ENCODE data around the gene TIMM44.
"Not testable (repeated sequence)": the region's sequence is repeated elsewhere in the genome, so short reads cannot be mapped to it uniquely, and the experiment has no call there.

The TIMM44 gene

GRCh38 chr19:7902796-7903243 lies 40.6 kb downstream of the TIMM44 start:
- in situ Hi-C loops (cut with HindIII; ENCODE audit: low sequenced_read_pairs) = no loop called here

- in situ Hi-C loops (cut with HindIII; ENCODE audit: low sequenced_read_pairs) = no loop called here
These were observed 42.1 kb downstream of the TIMM44 start for GRCh38 chr19:7901337-7901736.

GRCh38 chr19:7900931-7901330 lies 42.5 kb downstream of the TIMM44 start:
- in situ Hi-C loops (cut with HindIII; ENCODE audit: low sequenced_read_pairs) = no loop called here

GRCh38 chr19:7900401-7900870 lies 43.0 kb downstream of the TIMM44 start:
- in situ Hi-C loops (cut with HindIII; ENCODE audit: low sequenced_read_pairs) = no loop called here

- in situ Hi-C loops (cut with HindIII; ENCODE audit: low sequenced_read_pairs) = no loop called here
These were observed 43.6 kb downstream of the TIMM44 start for GRCh38 chr19:7899751-7900378.

- in situ Hi-C loops (cut with HindIII; ENCODE audit: low sequenced_read_pairs) = no loop called here
These were observed 44.5 kb downstream of the TIMM44 start for GRCh38 chr19:7898967-7899366.

GRCh38 chr19:7897292-7897691 lies 46.2 kb downstream of the TIMM44 start:
- in situ Hi-C loops (cut with HindIII; ENCODE audit: low sequenced_read_pairs) = no loop called here

GRCh38 chr19:7895565-7895964 lies 47.9 kb downstream of the TIMM44 start:
- in situ Hi-C loops (cut with HindIII; ENCODE audit: low sequenced_read_pairs) = no loop called here

GRCh38 chr19:7894612-7895309 lies 48.7 kb downstream of the TIMM44 start:
- in situ Hi-C loops (cut with HindIII; ENCODE audit: low sequenced_read_pairs) = no loop called here

GRCh38 chr19:7893362-7894101 lies 49.9 kb downstream of the TIMM44 start:
- in situ Hi-C loops (cut with HindIII; ENCODE audit: low sequenced_read_pairs) = not testable (repeated sequence)

GRCh38 chr19:7888826-7889217 lies 54.6 kb downstream of the TIMM44 start:
- in situ Hi-C loops (cut with HindIII; ENCODE audit: low sequenced_read_pairs) = no loop called here

GRCh38 chr19:7888145-7888825 lies 55.2 kb downstream of the TIMM44 start, which contains the start of gene LRRC8E:
Gene LRRC8E (plus strand): TSS chr19:7888510. CDS start chr19:7895604, 7,094 bp downstream.
- in situ Hi-C loops (cut with HindIII; ENCODE audit: low sequenced_read_pairs) = no loop called here

- in situ Hi-C loops (cut with HindIII; ENCODE audit: low sequenced_read_pairs) = no loop called here
These were observed 55.9 kb downstream of the TIMM44 start for GRCh38 chr19:7887408-7888144.

GRCh38 chr19:7885818-7886217 lies 57.6 kb downstream of the TIMM44 start:
- in situ Hi-C loops (cut with HindIII; ENCODE audit: low sequenced_read_pairs) = no loop called here

GRCh38 chr19:7883796-7884570 lies 59.5 kb downstream of the TIMM44 start:
- in situ Hi-C loops (cut with HindIII; ENCODE audit: low sequenced_read_pairs) = no loop called here

- in situ Hi-C loops (cut with HindIII; ENCODE audit: low sequenced_read_pairs) = no loop called here
These were observed 60.4 kb downstream of the TIMM44 start for GRCh38 chr19:7883105-7883504.

GRCh38 chr19:7881910-7882309 lies 61.6 kb downstream of the TIMM44 start:
- in situ Hi-C loops (cut with HindIII; ENCODE audit: low sequenced_read_pairs) = no loop called here

GRCh38 chr19:7879836-7880235 lies 63.6 kb downstream of the TIMM44 start:
- in situ Hi-C loops (cut with HindIII; ENCODE audit: low sequenced_read_pairs) = no loop called here

- in situ Hi-C loops (cut with HindIII; ENCODE audit: low sequenced_read_pairs) = no loop called here
These were observed 64.2 kb downstream of the TIMM44 start for GRCh38 chr19:7879111-7879807.
